Germinal center (tissue), 1 donor: ENCODE measurements around the gene RFK.
"Not testable (repeated sequence)": the region's sequence is repeated elsewhere in the genome, so short reads cannot be mapped to it uniquely, and the experiment has no call there.

Experiments used
- DNase-seq: peaks from one replicate; pipeline ENCODE4 v3.0.0; 2012; ENCODE audit warnings: mixed read lengths, low spot score

RFK gene

DNA sequence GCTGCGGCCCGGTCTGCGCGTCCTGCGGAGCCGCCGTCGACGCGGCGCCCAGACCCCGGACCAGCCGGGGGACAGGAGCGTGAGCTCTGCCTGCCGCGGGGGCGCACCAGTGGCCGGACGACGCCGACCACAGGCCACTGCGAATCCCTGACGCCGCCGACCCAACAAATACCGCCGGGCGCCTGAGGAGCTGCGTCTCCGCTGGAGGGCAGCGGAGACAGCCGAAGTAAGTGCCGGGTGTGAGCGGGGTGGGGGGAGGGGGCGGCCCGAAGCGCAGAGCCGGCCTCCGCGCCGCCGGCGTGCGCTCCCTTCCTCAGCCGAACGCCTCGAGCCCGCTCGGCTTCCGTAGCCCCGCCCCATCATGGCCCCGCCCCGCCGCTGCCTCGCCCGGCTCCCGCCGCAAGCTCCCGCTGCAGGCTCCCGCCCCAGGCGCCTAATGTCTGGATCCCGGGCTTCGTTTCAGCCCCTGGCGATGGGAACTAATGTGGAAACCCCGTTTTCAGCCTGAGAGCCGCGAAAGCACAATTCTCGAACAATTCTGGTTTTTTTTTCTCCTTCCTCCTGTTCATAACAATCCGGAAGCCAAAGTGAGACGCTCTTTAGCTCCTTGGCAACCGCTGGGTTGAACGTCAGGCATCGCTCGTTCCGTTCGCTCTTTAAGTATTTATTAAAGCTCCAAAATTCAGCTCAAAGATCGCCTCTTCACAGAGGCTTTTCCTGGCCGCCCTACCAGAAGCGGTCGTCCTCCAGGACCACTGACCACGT lies at the start of gene RFK:
RFK (minus strand) TSS at position 232 of the 765 bp plus-strand sequence. CDS start 255 bp downstream, outside the sequence.
- peak; percentile 91 for DNase-seq

DNA sequence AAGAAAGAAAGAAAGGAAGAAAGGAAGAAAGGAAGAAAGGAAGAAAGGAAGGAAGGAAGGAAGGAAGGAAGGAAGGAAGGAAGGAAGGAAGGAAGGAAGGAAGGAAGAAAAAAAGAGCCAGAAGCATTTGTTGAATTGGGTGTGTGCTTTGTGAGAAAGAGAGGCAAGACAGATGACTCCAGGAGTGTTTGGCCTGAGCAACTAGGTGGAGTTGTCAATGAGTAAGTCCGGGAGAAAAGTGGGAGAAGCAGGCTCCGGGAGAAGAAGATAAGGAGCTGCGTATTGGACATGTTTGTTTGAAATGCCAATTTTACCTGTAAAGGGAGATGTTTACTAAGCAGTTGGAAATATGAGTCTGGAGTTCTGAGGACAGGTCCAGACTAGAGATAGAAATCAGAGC lies 49.7 kb upstream of the RFK start:
- DNase-seq, result no peak

DNA sequence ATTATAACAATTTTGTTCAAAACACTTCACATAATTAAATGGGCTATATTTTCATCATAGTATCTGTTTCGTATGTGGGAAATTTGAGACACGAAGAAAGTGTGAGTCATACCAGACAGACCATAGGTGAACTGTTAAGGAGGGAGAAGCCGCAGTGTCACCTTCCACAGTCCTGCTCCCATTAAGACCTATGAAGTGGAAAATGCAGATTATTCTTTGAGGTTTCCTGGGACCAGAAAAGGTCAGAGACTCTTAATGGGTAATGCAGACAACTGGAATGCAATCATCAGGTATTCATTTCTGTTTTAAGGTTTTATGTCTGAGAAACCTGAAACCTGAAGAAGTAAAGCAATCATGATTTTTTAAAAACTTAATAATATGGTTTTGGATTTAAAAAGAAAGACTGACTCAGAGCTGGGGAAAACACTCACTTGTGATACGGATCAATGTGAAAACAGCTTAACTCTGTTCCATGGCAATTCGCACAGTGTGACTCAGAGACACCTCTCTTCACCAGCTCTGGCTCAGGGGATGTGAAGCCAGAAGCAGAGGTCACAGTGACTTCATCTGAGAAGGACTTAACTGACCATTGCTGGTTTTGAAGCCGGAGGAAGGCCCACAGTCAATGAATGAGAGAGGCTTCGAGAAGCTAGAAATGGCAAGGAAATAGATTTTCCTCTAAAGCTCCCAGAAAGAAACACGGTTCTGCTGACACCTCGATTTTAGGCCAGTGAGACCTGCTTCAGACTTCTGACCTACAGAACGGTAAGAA lies 47.5 kb upstream of the RFK start:
- DNase-seq, result no peak

DNA sequence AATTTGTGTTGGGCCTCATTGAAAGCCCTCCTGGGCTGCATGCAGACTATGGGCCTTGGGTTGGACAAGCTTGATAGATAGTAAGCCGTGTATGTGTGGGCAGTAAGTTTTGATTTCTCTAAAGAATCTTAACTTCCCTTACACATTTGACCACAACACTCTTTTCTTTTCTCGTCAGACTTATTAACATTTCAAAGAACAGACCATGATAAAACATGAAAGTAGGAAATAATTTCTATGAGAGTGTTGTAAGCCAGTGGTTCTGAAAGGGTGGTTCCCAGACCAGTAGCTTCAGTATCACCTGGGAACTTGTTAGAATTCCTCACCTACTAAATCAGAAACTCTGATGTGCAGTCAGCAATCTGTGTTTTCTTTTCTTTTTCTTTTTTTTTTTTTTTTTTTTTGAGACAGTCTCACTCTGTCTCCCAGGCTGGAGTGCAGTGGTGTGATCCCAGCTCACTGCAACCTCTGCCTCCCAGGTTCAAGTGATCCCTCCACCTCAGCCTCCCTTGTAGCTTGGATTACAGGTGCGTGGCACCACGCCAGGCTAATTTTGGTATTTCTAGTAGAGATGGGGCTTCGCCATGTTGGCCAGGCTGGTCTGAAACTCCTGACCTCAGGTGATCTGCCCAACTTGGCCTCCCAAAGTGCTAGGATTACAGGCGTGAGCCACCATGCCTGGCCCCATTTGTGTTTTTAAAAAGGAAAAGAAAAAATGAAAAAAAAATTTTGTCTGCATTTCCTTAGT lies 44.8 kb upstream of the RFK start:
- DNase-seq, result no peak

DNA sequence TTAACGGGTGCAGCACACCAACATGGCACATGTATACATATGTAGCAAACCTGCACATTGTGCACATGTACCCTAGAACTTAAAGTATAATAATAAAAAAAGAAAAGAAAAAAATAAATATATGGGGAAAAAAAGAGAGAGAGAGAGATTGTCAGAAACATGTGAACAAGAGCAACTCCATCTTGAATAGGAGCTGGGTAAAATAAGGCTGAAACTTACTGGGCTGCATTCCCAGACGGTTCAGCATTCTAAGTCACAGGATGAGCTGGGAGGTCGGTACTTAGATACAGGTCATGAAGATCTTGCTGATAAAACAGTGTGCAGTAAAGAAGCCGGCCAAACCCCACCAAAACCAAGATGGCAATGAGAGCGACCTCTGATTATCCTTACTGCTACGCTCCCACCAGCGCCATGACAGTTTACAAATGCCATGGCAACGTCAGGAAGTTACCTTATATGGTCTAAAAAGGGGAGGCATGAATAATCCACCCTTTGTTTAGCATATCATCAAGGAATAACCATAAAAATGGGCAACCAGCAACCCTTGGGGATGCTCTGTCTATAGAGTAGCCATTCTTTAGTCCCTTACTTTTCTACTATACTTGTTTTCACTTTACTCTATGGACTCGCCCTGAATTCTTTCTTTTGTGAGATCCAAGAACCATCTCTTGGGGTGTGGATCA lies 42.9 kb upstream of the RFK start:
- DNase-seq, result not testable (repeated sequence)

DNA sequence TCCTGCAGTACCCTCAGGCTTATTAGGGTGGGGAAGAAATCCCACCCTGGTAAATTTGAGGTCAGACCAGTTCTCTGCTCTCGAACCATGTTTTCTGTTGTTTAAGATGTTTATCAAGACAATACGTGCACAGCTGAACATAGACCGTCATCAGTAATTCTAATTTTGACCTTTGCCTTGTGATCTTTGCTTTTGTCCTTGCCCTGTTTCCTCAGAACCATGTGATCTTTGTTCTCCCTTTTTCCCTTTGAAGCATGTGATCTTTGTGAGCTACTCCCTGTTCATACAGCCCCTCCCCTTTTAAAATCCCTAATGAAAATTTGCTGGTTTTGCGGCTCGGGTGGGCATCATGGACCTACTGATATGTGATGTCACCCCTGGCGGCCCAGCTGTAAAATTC lies 40.7 kb upstream of the RFK start:
- DNase-seq, result not testable (repeated sequence)

DNA sequence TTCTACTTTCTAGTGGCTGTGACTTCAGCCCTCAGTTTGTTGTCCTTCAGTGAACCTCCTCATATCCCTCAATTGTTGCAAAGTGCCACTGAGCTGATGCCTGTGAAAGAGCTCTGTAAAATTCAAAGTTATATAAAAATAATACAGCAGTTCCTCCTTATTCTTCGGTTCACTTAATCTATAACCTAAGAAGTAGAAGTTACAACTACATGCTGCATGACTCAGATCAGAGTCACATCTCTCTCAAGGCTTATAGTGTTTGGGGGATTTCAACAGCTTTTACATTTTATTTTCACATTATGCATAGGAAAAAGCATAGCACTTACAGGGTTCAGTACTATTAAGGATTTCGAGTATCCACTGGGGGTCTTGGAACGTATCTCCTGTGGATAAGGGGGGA lies 39.6 kb upstream of the RFK start:
- no peak for DNase-seq

DNA sequence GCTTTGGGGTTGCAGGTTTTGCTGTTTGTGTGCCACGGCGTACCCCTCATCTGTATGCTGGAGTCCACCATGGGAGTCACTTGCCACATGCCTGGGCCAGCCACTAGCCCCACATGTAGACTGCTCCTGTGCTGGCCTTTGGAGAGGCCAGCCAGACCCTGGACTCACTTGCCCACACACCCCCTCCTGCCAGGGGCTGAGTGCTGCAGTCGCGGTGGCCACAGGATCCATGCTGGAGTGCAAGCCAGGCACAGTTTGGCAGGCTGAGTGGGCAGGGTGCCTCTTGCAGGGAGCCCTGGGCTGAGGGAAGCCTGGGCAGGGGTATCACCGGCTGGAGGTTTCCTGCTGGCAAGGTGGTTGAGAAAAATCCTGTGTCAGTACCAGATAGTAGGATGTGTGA lies 39.2 kb upstream of the RFK start:
- DNase-seq, result no peak

DNA sequence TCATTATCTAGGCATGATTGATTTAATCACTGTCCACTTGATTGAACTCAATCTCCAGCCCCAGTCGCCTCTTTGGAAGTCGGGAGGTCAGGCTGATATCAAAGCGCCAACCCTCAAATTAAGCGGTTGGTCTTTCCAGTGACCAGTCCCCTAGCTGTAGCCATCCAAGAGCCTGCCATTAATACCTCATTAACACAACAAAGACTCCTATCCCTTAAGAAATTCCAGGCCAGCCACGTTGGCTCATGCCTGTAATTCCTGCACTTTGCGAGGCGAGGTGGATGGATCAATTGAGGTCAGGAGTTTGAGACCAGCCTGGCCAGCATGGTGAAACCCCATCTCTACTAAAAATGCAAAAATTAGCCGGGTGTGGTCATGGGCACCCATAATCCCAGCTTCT lies 37.4 kb upstream of the RFK start:
- no peak for DNase-seq

DNA sequence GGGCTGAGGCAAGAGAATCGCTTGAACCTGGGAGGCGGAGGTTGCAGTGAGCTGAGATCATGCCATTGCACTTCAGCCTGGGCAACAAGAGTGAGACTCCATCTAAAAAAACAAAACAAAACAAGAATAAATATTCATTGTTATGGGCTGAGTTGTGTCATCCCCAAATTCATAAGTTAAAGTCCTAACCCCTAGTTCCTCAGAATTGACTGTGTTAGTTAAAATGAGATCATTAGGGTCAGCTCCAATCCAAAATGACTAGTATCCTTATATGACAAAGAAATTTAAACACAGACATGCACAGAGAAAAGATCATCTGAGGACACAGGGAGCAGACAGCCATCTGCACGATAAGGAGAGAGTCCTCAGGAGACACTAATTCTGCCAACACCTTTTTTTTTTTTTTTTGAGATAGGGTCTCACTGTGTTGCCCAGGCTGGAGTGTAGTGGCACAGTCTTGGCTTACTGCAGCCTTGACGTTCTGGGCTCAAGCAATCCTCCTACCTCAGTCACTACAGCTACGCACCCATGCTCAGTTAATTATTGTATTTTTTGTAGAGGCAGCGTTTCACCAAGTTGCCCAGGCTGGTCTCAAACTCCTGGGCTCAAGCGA lies 32.7 kb upstream of the RFK start:
- no peak for DNase-seq

DNA sequence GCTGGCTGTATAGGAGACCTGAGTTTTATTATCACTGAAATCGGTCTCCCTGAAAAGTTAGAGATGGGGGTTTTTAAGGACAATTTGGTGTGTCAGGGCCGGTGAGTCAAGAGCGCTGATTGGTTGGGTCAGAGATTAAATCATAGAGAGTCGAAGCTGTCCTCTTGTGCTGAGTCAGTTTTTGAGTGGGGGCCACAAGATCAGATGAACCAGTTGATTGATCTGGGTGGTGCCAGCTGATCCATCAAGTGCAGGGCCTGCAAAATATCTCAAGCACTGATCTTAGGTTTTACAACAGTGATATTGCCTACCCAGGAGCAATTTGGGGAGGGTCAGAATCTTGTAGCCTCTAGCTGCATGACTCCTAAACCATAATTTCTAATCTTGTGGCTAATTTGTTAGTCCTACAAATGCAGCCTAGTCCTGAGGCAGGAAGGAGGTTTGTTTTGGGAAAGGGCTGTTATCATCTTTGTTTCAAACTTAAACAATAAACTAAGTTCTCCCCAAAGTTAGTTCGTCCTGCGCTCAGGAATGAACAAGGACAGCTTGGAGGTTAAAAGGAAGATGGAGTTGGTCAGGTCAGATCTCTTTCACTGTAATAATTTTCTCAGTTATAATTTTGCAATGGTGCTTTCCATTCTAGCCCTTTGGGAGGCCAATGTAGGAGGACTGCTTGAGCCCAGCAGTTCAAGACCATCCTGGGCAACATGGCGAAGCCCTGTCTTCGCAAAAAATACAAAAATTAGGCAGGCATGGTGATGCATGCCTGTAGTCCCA lies 31.6 kb upstream of the RFK start:
- DNase-seq, result no peak

DNA sequence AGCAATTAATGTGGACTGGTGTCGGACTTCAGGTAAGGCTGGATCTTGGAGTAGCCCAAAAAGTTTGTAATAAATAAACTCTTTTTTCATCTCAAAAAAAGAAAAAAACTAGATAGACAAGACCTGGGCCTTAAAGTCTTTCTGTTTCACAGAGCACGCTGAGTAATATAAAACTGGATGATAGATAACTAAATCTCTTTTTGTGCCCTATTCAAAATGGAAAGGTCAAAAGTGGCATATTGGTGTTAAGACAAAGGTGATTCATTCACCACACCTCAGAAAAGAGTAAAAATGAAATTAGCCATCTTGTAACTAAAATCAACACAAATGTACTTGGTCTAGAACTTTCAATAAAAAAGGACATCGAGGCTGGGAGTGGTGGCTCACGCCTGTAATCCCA lies 30.3 kb upstream of the RFK start:
- no peak for DNase-seq

DNA sequence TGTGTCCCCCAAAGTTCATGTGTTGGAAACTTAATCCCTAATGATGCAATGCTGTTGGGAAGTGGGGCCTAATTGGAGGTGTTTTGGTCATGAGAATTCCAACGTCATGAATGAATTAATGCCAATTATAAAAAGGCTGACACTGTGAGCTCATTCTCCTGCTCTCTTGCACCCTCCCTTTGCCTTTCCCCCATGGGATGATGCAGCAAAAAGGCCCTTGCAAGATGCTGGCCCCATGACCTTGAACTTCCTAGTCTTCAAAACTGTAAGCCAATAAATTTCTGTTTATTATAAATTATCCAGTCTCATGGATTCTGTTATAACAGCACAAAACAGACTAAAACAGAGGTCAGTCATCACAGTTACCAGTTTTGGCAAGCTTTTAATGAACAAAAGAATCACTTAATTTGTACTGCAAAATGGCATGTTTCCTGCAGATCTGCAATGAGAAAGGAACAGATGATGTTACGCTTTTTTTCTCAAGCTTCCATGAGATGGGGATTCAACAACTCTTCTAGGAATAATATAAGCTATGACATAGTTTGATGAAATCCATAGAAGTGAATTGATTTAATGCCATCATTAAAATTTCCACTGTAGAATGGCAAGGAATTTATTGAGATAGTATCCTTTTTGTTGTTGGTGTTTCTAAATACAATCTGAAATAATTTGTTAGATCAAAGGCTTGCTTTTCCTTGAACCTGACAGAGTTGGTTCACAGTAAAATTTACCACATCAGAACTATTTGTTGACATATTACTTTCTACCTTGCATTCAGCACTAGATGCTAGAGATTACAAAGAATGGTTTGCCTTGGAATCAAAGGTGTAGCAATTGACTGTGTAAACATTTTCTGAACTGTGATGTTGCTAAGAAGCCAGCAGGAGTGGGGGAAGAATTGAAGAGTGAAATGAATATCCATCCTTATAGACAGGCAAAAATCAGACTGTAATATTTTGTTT lies 29.3 kb upstream of the RFK start:
- no peak for DNase-seq

DNA sequence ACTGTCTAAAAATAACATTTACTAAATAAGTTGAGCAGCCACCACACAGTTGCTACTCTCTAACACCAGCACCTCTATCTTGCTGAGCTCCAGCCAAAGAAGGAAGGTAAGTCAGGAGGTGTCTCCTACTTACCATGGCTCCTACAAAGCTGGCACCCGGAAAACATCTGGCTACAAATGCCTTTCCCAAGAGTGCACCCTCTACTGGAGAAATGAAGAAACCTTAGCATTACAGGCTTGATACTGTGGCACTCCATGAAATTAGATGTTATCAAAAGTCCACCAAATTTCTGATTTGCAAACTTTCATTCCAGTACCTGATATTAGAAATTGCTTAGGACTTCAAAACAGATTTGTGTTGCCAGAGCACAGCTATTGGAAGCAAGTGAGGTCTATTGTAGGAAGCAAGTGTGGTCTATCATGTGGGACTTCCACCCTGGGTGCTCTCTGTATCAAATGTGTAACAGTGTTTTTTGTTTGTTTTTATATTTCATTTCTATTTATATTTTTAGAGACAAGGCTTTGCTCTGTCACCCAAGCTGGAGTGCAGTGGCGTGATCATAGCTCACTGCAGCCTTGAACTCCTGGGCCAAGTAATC lies 25.7 kb upstream of the RFK start:
- peak; percentile 20 for DNase-seq

DNA sequence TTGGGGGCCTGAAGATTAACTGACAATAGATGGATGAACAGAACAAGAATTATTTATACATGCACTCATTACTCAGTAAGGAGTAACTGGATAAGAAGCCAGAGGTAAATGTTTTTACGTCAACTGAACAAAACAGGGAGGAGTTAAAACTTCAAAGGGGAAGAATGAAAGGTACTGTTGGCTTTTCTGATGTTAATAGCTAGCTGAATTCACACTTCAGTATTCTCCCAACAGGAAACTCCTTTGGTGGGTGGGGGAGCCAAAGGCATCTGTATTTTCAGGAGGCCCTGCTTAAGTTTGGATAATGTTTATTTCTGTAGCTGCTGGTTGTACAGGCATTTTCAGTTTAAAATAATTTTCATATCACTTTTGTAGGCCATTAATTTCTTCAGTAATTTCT lies 23.2 kb upstream of the RFK start:
- no peak for DNase-seq

DNA sequence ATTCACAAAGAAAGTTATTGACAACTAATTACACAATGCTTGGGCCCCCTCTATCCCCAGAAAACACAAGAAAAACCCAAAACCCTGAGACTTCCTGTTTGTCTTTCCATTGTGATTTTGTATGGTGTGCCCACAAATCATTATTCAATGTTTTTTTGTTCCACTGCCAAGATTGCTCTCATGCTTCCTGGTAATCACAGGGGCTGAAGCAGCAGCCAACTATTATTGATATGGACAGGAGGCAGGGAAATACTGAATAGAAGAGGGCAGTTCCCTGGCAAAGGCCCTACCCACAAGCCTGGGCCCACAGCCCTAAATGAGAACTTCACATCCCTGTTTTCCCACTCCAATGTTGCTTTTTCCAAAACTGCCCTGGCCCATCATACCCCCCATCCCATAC lies 21.5 kb upstream of the RFK start:
- DNase-seq, result no peak

DNA sequence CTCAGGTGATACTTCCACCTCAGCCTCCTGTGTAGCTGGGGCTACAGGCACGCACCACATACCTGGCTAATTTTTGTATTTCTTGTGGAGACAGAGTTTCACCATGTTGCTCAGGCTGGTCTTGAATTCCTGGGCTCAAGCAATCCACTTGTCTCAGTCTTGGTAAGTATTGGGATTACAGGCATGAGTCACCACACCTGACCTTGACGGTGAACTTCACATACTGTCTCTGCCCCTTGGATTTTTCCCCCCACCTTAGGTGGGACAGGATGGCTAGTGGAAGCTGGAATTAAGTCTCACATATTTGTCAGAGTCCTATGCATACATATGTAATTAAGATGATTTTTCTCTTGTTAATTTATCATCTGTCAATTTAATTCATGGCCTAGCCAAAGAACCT lies 20.9 kb upstream of the RFK start:
- no peak for DNase-seq

DNA sequence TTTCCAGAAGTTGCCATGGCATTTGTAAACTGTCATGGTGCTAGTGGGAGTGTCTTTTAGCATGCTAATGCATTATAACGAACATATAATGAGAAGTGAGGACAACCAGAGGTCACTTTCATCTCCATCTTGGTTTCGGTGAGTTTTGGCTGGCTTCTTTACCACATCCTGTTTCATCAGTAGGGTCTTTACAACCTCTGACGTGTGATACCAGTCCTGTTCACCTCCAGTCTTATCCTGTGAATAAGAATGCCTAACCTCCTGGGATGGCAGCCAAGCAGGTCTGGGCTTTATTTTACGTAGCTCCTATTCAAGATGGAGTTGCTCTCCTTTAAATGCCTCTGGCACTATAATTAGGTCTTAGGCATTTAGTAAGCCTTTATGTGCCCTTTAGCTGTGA lies 20.4 kb upstream of the RFK start:
- no peak for DNase-seq

DNA sequence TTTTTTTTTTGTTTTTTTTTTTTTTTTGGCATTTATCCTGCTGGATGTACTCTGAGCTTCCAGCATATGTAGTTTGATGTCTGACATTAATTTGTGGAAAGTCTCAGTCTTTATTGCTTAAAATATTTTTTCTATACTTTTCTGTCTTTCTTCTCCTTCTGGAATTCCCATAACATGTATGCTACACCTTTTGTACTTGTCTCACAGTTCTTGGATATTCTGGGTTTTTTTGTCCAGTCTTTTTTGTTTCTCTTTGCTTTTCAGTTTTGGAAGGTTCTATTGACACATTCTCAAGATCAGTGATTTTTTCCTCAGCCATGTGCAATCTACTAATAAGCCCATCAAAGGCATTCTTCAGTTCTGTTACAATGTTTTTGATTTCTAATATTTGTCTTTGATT lies 19.4 kb upstream of the RFK start:
- no peak for DNase-seq

DNA sequence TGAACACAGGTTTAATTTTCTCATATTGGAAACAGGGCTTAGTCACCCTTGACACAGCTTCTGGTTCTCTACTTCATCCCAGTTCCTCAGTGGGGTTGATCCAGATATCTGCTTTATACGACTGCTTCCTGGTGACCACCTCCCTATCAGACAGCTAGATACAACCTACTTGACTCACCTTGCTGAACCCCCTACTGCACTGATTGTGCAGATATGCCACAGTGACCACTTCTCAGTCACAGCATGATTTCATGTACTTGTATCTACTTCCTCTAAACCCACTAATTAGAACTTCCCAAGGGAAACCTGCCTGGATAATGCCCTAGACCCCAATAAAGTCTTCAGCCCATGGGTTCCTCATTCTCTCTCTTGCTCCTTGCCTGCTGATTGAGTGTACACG lies 18.4 kb upstream of the RFK start:
- DNase-seq, result no peak
